GM12891 (cell line): ENCODE data around the gene CAPZA1.
A peak's percentile ranks its signal among the peaks of the same experiment; 100 is the strongest.
"Not testable (repeated sequence)": the region's sequence is repeated elsewhere in the genome, so short reads cannot be mapped to it uniquely, and the experiment has no call there.

Experiments used
- DNase-seq: peaks from one replicate; pipeline ENCODE4 v3.0.0; 2011; ENCODE audit warnings: low spot score; ENCODE audit not compliant: insufficient read length
- FAIRE-seq: peaks from 2 replicates; lab custom pipeline; 2011; peaks lifted over from hg19 to GRCh38; lab: Jason Lieb, UNC
- PAX5 ChIP-seq: IDR thresholded peaks from 2 replicates; pipeline ENCODE4 v1.6.1; 2011; ENCODE audit warnings: low read length, moderate library complexity, mild to moderate bottlenecking; ENCODE audit not compliant: insufficient read depth, severe bottlenecking
- POLR2A ChIP-seq: IDR thresholded peaks from 2 replicates; pipeline ENCODE4 v1.6.1; 2011; ENCODE audit warnings: low read depth, low read length, control low read depth
- POLR2AphosphoS5 ChIP-seq: IDR thresholded peaks from 2 replicates; pipeline ENCODE4 v1.6.1; 2011; ENCODE audit warnings: low read depth, low read length, control low read depth
- POU2F2 ChIP-seq: IDR thresholded peaks from 2 replicates; pipeline ENCODE4 v1.6.1; 2011; ENCODE audit warnings: low read depth, mild to moderate bottlenecking, control low read depth, low read length, moderate library complexity
- SPI1 ChIP-seq: IDR thresholded peaks from 2 replicates; pipeline ENCODE4 v1.6.1; 2011; ENCODE audit warnings: low read depth, low read length, control low read depth
- TAF1 ChIP-seq: IDR thresholded peaks from 2 replicates; pipeline ENCODE4 v1.6.1; 2011; ENCODE audit warnings: low read depth, low read length, control low read depth

Gene CAPZA1

GRCh38 chr1:112599477-112599876 lies 20.2 kb upstream of the CAPZA1 start:
- FAIRE-seq = no peak
- TF ChIP-seq POLR2AphosphoS5 = no peak
- no peak for TF ChIP-seq TAF1
- no peak for TF ChIP-seq SPI1
- no peak for TF ChIP-seq POU2F2
- TF ChIP-seq PAX5 = no peak
- TF ChIP-seq POLR2A = no peak

GRCh38 chr1:112603012-112603411 lies 16.6 kb upstream of the CAPZA1 start:
- FAIRE-seq = no peak

More at GRCh38 chr1:112599477-112599876, 20.2 kb upstream of the CAPZA1 start:
- no peak for DNase-seq

GRCh38 chr1:112603541-112603940 lies 16.1 kb upstream of the CAPZA1 start:
- DNase-seq = no peak
- TF ChIP-seq POU2F2 = no peak
- TF ChIP-seq SPI1 = no peak
- TF ChIP-seq PAX5 = no peak
- TF ChIP-seq TAF1 = no peak
- TF ChIP-seq POLR2AphosphoS5 = no peak
- no peak for TF ChIP-seq POLR2A
- no peak for FAIRE-seq

More at GRCh38 chr1:112603012-112603411, 16.6 kb upstream of the CAPZA1 start:
- no peak for TF ChIP-seq POLR2A
- TF ChIP-seq TAF1 = no peak
- TF ChIP-seq SPI1 = no peak
- no peak for TF ChIP-seq POU2F2
- no peak for TF ChIP-seq POLR2AphosphoS5
- no peak for TF ChIP-seq PAX5
- DNase-seq = no peak

- DNase-seq = no peak
- no peak for FAIRE-seq
- no peak for TF ChIP-seq TAF1
- TF ChIP-seq POLR2A = no peak
- no peak for TF ChIP-seq POLR2AphosphoS5
- no peak for TF ChIP-seq SPI1
- no peak for TF ChIP-seq POU2F2
- TF ChIP-seq PAX5 = no peak
These were observed 13.9 kb upstream of the CAPZA1 start for GRCh38 chr1:112605633-112606327.

- no peak for FAIRE-seq
- no peak for DNase-seq
- TF ChIP-seq POLR2A (no peak), PAX5 (no peak), TAF1 (no peak), POLR2AphosphoS5 (no peak), SPI1 (no peak), POU2F2 (no peak)
These were observed 5.1 kb upstream of the CAPZA1 start for GRCh38 chr1:112614460-112615065.

GRCh38 chr1:112618114-112618720 lies 1.4 kb upstream of the CAPZA1 start:
- peak; percentile 58 for FAIRE-seq
- TF ChIP-seq POU2F2 = no peak
- TF ChIP-seq POLR2A = no peak
- TF ChIP-seq SPI1 = peak; percentile 57
- no peak for TF ChIP-seq POLR2AphosphoS5
- DNase-seq = no peak

GRCh38 chr1:112618721-112619517 lies 713 bp upstream of the CAPZA1 start, which contains the start of gene ST7L:
Gene ST7L, minus strand, starts transcription at chr1:112619141. Its CDS starts 28 bp downstream, at chr1:112619113.
- peak; percentile 48 for FAIRE-seq

GRCh38 chr1:112620377-112620695 lies 704 bp downstream of the CAPZA1 start:
- TF ChIP-seq POLR2A (0 out of 2 replicates have a peak, but pooled peaks have one; percentile 14), SPI1 (no peak)
- FAIRE-seq (no peak), DNase-seq (no peak)

More at GRCh38 chr1:112618721-112619517, 713 bp upstream of the CAPZA1 start, which contains the start of gene ST7L:
- no peak for DNase-seq
- TF ChIP-seq POU2F2 (peak; percentile 47; the same call in 1 of the 2 replicates), PAX5 (no peak), POLR2A (peak; percentile 70; the same call in 1 of the 2 replicates), TAF1 (peak; percentile 83), SPI1 (no peak), POLR2AphosphoS5 (no peak)

GRCh38 chr1:112624493-112624892 lies 4.9 kb downstream of the CAPZA1 start:
- not testable (repeated sequence) for FAIRE-seq

More at GRCh38 chr1:112624493-112624892, 4.9 kb downstream of the CAPZA1 start:
- DNase-seq = not testable (repeated sequence)
